HG03280 (cell line): ENCODE data around the gene DISP2.

Source experiments
- ATAC-seq: cut with Tn5 transposase; IDR thresholded peaks from one replicate; pipeline ENCODE4 v1.9.1; 2021; ENCODE audit warnings: mild to moderate bottlenecking, moderate library complexity; ENCODE audit not compliant: unreplicated experiment

Gene DISP2

GRCh38 chr15:40361640-40362039 is 3.6 kb downstream of the DISP2 start:
- ATAC-seq, result no peak

- no peak for ATAC-seq
These were observed 5.6 kb downstream of the DISP2 start for GRCh38 chr15:40363611-40364010.

GRCh38 chr15:40364251-40364650 is 6.2 kb downstream of the DISP2 start:
- no peak for ATAC-seq

- no peak for ATAC-seq
These were observed 7.0 kb downstream of the DISP2 start for GRCh38 chr15:40365016-40365415.

- ATAC-seq, result no peak
These were observed 7.8 kb downstream of the DISP2 start for GRCh38 chr15:40365624-40366456.

GRCh38 chr15:40366457-40367370 is 8.7 kb downstream of the DISP2 start:
- no peak for ATAC-seq

GRCh38 chr15:40367371-40367685 is 9.3 kb downstream of the DISP2 start:
- ATAC-seq, result no peak

- peak; percentile 73 for ATAC-seq
These were observed 9.9 kb downstream of the DISP2 start for GRCh38 chr15:40367686-40368611.

- ATAC-seq, result no peak
These were observed 10.9 kb downstream of the DISP2 start for GRCh38 chr15:40368719-40369473.

- no peak for ATAC-seq
These were observed 11.5 kb downstream of the DISP2 start for GRCh38 chr15:40369474-40369869.

- ATAC-seq, result no peak
These were observed 12.0 kb downstream of the DISP2 start for GRCh38 chr15:40369971-40370370.

- ATAC-seq, result no peak
These were observed 15.0 kb downstream of the DISP2 start for GRCh38 chr15:40372981-40373380.

GRCh38 chr15:40377606-40378005 is 19.6 kb downstream of the DISP2 start:
- no peak for ATAC-seq

GRCh38 chr15:40379374-40379773 is 21.4 kb downstream of the DISP2 start:
- ATAC-seq, result no peak

- ATAC-seq, result no peak
These were observed 21.8 kb downstream of the DISP2 start for GRCh38 chr15:40379853-40380252.

GRCh38 chr15:40380636-40381035 is 22.6 kb downstream of the DISP2 start:
- no peak for ATAC-seq

GRCh38 chr15:40381818-40382529 is 24.0 kb downstream of the DISP2 start:
- no peak for ATAC-seq

- peak; percentile 97 for ATAC-seq
These were observed 24.8 kb downstream of the DISP2 start, which contains the start of gene KNSTRN for GRCh38 chr15:40382580-40383456. TSS of gene KNSTRN (plus strand) at chr15:40382721. CDS start at chr15:40382836, 115 bp downstream.
